ENCODE measurements around the gene LSM5.

Gene LSM5

DNA sequence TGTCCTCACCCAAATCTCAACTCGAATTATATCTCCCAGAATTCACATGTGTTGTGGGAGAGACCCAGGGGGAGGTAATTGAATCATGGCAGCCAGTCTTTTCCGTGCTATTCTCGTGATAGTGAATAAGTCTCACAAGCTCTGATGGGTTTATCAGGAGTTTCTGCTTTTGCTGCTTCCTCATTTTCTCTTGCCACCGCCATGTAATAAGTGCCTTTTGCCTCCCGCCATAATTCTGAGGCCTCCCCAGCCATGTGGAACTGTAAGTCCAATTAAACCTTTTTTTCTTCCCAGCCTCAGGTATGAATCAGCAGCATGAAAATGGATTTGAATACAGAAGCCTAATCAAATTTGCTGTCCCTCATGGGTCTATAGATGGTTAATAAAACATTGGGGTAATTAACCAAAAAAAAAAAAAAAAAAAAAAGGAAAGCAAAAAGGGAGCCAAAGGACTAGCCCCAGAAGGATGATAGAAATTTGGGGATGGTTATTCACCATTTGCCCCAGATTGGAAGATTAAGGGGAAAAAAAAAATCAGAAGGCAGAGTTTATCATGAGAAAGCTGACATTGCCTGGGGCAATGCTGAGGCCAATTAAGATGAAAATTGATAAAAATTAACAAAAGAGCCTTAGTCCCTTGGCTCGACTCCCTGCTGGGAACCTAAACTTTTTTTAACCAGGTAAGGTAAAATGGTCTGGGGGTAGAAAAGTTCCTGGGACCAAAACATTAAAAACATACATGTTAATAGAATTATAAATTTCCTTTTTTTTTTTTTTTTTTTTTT is 32.8 kb upstream of the LSM5 start:
- Histone ChIP-seq H3K4me2 (ENCODE audit: low read depth, low read length, poor library complexity, severe bottlenecking) (no peak overlapping the region), H2AFZ (ENCODE audit: low read depth, low read length, severe bottlenecking) (no peak overlapping the region), H3K9ac (ENCODE audit: low read length) (no peak overlapping the region), H4K20me1 (ENCODE audit: low read depth, low read length) (no peaks in the 10 kb centered on the region), H3K27me3 (ENCODE audit: low read length) (no peaks in the 10 kb centered on the region), H3K79me2 (ENCODE audit: insufficient read depth, low read length) (peaks cover 81% of the 10 kb centered on the region), H3K9me2 (replicated peaks; ENCODE audit: insufficient read depth, low read length) (no peaks in the 10 kb centered on the region), H3F3A (ENCODE audit: insufficient read depth) (no peaks in the 10 kb centered on the region), H3K4me3 (ENCODE audit: insufficient read depth, low read length, poor library complexity, severe bottlenecking) (no peak overlapping the region), H3K27ac (ENCODE audit: low read depth, low read length) (no peak overlapping the region), H3K9me3 (ENCODE audit: insufficient read depth, low read length) (peaks cover 37% of the 10 kb centered on the region; the same call in 1 of the 2 replicates), H3K36me3 (ENCODE audit: low read length) (peaks cover 25% of the 10 kb centered on the region)
- TF ChIP-seq CTCF (IDR thresholded peaks at IDR 0.05; ENCODE audit: insufficient read depth, low read length, poor library complexity, severe bottlenecking) (no peak), EZH2phosphoT487 (conservative IDR thresholded peaks at IDR 0.05; ENCODE audit: low read length) (no peak)

- Histone ChIP-seq H2AFZ (ENCODE audit: low read depth, low read length, severe bottlenecking) (no peak overlapping the region), H3K36me3 (ENCODE audit: low read length) (peaks cover 52% of the 10 kb centered on the region), H4K20me1 (ENCODE audit: low read depth, low read length) (no peaks in the 10 kb centered on the region), H3K9ac (ENCODE audit: low read length) (no peak overlapping the region), H3K9me2 (replicated peaks; ENCODE audit: insufficient read depth, low read length) (no peaks in the 10 kb centered on the region), H3F3A (ENCODE audit: insufficient read depth) (no peaks in the 10 kb centered on the region), H3K27me3 (ENCODE audit: low read length) (no peaks in the 10 kb centered on the region), H3K4me3 (ENCODE audit: insufficient read depth, low read length, poor library complexity, severe bottlenecking) (no peak overlapping the region), H3K4me2 (ENCODE audit: low read depth, low read length, poor library complexity, severe bottlenecking) (no peak overlapping the region), H3K27ac (ENCODE audit: low read depth, low read length) (no peak overlapping the region), H3K79me2 (ENCODE audit: insufficient read depth, low read length) (peaks cover 83% of the 10 kb centered on the region), H3K9me3 (ENCODE audit: insufficient read depth, low read length) (peaks cover 66% of the 10 kb centered on the region)
- TF ChIP-seq CTCF (IDR thresholded peaks at IDR 0.05; ENCODE audit: insufficient read depth, low read length, poor library complexity, severe bottlenecking) (no peak), EZH2phosphoT487 (conservative IDR thresholded peaks at IDR 0.05; ENCODE audit: low read length) (no peak)
Measured at GRCh38 chr7:32519763-32520162, 29.6 kb upstream of the LSM5 start.

- H3K79me2 ChIP-seq (ENCODE audit: insufficient read depth, low read length), result peaks cover 79% of the 10 kb centered on the region
- H3K9ac ChIP-seq (ENCODE audit: low read length), result no peak overlapping the region
- H3K27me3 ChIP-seq (ENCODE audit: low read length), result no peaks in the 10 kb centered on the region
- H3K9me2 ChIP-seq (replicated peaks; ENCODE audit: insufficient read depth, low read length), result no peaks in the 10 kb centered on the region
- no peak overlapping the region for H3K4me3 ChIP-seq (ENCODE audit: insufficient read depth, low read length, poor library complexity, severe bottlenecking)
- H3K4me2 ChIP-seq (ENCODE audit: low read depth, low read length, poor library complexity, severe bottlenecking), result no peak overlapping the region
- no peak overlapping the region for H2AFZ ChIP-seq (ENCODE audit: low read depth, low read length, severe bottlenecking)
- no peaks in the 10 kb centered on the region for H3F3A ChIP-seq (ENCODE audit: insufficient read depth)
- peaks cover 66% of the 10 kb centered on the region for H3K9me3 ChIP-seq (ENCODE audit: insufficient read depth, low read length)
- H3K36me3 ChIP-seq (ENCODE audit: low read length), result peaks cover 52% of the 10 kb centered on the region
- no peak overlapping the region for H3K27ac ChIP-seq (ENCODE audit: low read depth, low read length)
- no peak for TF ChIP-seq EZH2phosphoT487 (conservative IDR thresholded peaks at IDR 0.05; ENCODE audit: low read length)
- H4K20me1 ChIP-seq (ENCODE audit: low read depth, low read length), result no peaks in the 10 kb centered on the region
Measured at GRCh38 chr7:32518534-32519140, 28.5 kb upstream of the LSM5 start.

- peaks cover 52% of the 10 kb centered on the region for H3K36me3 ChIP-seq (ENCODE audit: low read length)
- no peaks in the 10 kb centered on the region for H3F3A ChIP-seq (ENCODE audit: insufficient read depth)
- TF ChIP-seq CTCF (IDR thresholded peaks at IDR 0.05; ENCODE audit: insufficient read depth, low read length, poor library complexity, severe bottlenecking), result no peak
- TF ChIP-seq EZH2phosphoT487 (conservative IDR thresholded peaks at IDR 0.05; ENCODE audit: low read length), result no peak
- no peak overlapping the region for H3K4me3 ChIP-seq (ENCODE audit: insufficient read depth, low read length, poor library complexity, severe bottlenecking)
- H4K20me1 ChIP-seq (ENCODE audit: low read depth, low read length), result no peaks in the 10 kb centered on the region
- no peak overlapping the region for H3K4me2 ChIP-seq (ENCODE audit: low read depth, low read length, poor library complexity, severe bottlenecking)
- no peak overlapping the region for H3K27ac ChIP-seq (ENCODE audit: low read depth, low read length)
- peaks cover 88% of the 10 kb centered on the region for H3K79me2 ChIP-seq (ENCODE audit: insufficient read depth, low read length)
- H3K9ac ChIP-seq (ENCODE audit: low read length), result no peak overlapping the region
- H3K27me3 ChIP-seq (ENCODE audit: low read length), result no peaks in the 10 kb centered on the region
- H2AFZ ChIP-seq (ENCODE audit: low read depth, low read length, severe bottlenecking), result no peak overlapping the region
- no peaks in the 10 kb centered on the region for H3K9me2 ChIP-seq (replicated peaks; ENCODE audit: insufficient read depth, low read length)
- peaks cover 61% of the 10 kb centered on the region for H3K9me3 ChIP-seq (ENCODE audit: insufficient read depth, low read length)
Measured at GRCh38 chr7:32516551-32517100, 26.4 kb upstream of the LSM5 start.

Measured in SU-DHL-6 (cell line).